ENCODE results near the gene PDS5B. TPM values are rescaled to one million over a fixed set of nuclear protein-coding genes. Genes with fewer than 3 reads are reported as not detected.

PDS5B gene
- total and polyA plus RNA-seq, 2 experiments from 2014 or later, result 13.4 to 14.2 TPM

DNA sequence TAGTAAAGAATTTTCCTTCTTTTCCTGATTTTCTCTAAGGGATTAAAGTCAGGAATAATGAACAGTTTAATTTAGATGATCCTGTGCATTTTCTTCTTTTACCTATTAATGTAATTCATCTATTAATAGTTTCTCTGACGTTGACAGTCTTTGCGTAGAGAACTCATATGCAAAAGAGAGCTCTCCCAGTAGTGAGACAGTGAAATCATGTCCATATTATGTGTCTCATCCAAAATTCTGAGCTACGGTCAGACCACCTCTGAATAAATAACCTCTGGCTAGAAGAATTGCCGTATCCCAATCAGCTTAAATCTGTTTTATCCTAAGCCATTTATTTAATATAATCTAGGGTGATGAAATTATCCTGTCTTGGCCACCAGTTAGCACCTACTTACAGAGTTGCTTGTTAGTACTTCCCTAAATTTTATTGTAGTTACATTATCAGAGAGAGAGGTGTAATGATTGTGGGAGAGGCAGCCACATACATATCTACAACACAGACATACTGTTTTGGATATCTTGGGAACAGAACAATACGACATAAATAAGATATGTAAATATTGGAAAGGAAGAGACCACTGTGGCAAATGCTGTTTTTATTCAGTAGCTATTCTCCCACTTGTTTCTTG, 30.7 kb downstream of the PDS5B start:
- no peaks in the 10 kb centered on the region for H3K9me3 ChIP-seq (ENCODE audit: low read depth)
- in situ Hi-C loops (cut with MboI), result no loop called here
- WGBS, 2 experiments (ENCODE audit: low coverage in 1 of 2, low lambda C conversion rate in 2 of 2, missing lambda C conversion rate in 2 of 2), result 82 to 89% methylated on average over 5 of the region's 5 CpGs
- no peak overlapping the region for H3K27ac ChIP-seq
- no peaks in the 10 kb centered on the region; the same call in 1 of the 2 replicates for H4K20me1 ChIP-seq (ENCODE audit: insufficient read depth)
- H2AFZ ChIP-seq, result no peak overlapping the region
- no peaks in the 10 kb centered on the region for H3K4me1 ChIP-seq (ENCODE audit: insufficient read depth)
- no peak overlapping the region for H3K4me2 ChIP-seq (ENCODE audit: unreplicated experiment)
- no peaks in the 10 kb centered on the region for H3K27me3 ChIP-seq (replicated peaks; ENCODE audit: insufficient read depth)
- H3K36me3 ChIP-seq (ENCODE audit: low read depth), result no peaks in the 10 kb centered on the region
- H3F3A ChIP-seq (ENCODE audit: insufficient read depth), result no peaks in the 10 kb centered on the region
- TF ChIP-seq EZH2phosphoT487 (IDR thresholded peaks at IDR 0.05; ENCODE audit: insufficient read depth, low read depth) (no peak), EZH2 (IDR thresholded peaks at IDR 0.05; ENCODE audit: insufficient read depth, poor library complexity, severe bottlenecking) (no peak)
- no peak overlapping the region for H3K9ac ChIP-seq
- no peaks in the 10 kb centered on the region for H3K9me2 ChIP-seq (ENCODE audit: insufficient read depth)
- H3K79me2 ChIP-seq (ENCODE audit: insufficient read depth), result peaks cover 100% of the 10 kb centered on the region
- no peak for DNase-seq
- no peak overlapping the region for H3K4me3 ChIP-seq

DNA sequence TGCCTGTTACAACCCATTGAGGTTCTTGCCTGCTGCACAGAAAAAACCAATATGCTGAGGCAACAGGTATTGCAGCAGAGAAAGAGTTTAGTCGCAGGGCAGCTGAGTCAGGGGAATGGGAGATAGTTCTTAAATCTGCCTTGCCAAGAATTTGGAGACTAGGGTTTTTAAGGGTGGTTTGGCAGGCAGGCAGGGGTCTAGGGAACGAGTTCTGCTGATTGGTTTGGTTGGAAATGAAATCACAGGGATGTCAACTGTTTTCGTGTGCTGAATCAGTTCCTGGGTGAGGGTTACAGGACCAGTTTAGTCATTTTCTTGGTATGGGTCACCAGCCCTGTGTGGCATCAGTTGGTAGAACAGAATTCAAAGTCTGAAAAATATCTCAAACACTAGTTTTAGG, 36.6 kb downstream of the PDS5B start:
- H3K27ac ChIP-seq, result no peak overlapping the region
- peaks cover 100% of the 10 kb centered on the region for H3K79me2 ChIP-seq (ENCODE audit: insufficient read depth)
- no peaks in the 10 kb centered on the region for H3K9me2 ChIP-seq (ENCODE audit: insufficient read depth)
- H3K36me3 ChIP-seq (ENCODE audit: low read depth), result no peaks in the 10 kb centered on the region
- H3K27me3 ChIP-seq (replicated peaks; ENCODE audit: insufficient read depth), result no peaks in the 10 kb centered on the region
- in situ Hi-C loops (cut with MboI), result no loop called here
- H4K20me1 ChIP-seq (ENCODE audit: insufficient read depth), result no peaks in the 10 kb centered on the region; the same call in 1 of the 2 replicates
- DNase-seq, result no peak
- H3K9me3 ChIP-seq (ENCODE audit: low read depth), result no peaks in the 10 kb centered on the region
- 95 to 100% methylated on average over 3 of the region's 3 CpGs for WGBS, 2 experiments (ENCODE audit: low coverage in 1 of 2, low lambda C conversion rate in 2 of 2, missing lambda C conversion rate in 2 of 2)
- TF ChIP-seq EZH2phosphoT487 (IDR thresholded peaks at IDR 0.05; ENCODE audit: insufficient read depth, low read depth) (no peak), EZH2 (IDR thresholded peaks at IDR 0.05; ENCODE audit: insufficient read depth, poor library complexity, severe bottlenecking) (no peak)
- H3K4me2 ChIP-seq (ENCODE audit: unreplicated experiment), result no peak overlapping the region
- peaks cover 13% of the 10 kb centered on the region for H3K4me1 ChIP-seq (ENCODE audit: insufficient read depth)
- H3F3A ChIP-seq (ENCODE audit: insufficient read depth), result peaks cover 9% of the 10 kb centered on the region; the same call in 1 of the 2 replicates
- no peak overlapping the region for H2AFZ ChIP-seq
- H3K9ac ChIP-seq, result no peak overlapping the region
- H3K4me3 ChIP-seq, result no peak overlapping the region

DNA sequence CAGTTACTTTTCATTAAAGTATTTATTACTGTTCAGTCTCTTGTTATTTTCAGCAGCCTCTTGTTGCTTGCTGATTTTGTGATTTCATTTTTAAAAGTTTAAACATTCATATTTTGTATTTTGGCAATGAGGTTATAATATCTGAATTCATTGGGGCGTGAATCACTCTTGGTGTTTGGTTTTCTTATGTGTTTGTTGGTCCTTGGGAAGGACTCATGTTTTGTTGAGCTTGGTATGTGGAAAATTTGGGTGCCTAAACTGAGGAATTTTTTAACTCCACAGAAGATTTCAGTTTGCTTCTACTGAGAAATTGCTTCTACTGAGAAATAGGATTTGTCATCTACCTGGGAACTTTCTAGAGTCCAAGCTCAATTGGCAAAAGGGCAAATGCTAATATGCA, 38.2 kb downstream of the PDS5B start:
- no peaks in the 10 kb centered on the region for H3K27me3 ChIP-seq (replicated peaks; ENCODE audit: insufficient read depth)
- in situ Hi-C loops (cut with MboI), result no loop called here
- no peak overlapping the region for H2AFZ ChIP-seq
- 0 out of 2 replicates have a peak overlapping the region, but pooled peaks have one; percentile 0 for H3K9ac ChIP-seq
- no peaks in the 10 kb centered on the region; the same call in 1 of the 2 replicates for H4K20me1 ChIP-seq (ENCODE audit: insufficient read depth)
- H3K9me2 ChIP-seq (ENCODE audit: insufficient read depth), result no peaks in the 10 kb centered on the region
- no peak for TF ChIP-seq EZH2 (IDR thresholded peaks at IDR 0.05; ENCODE audit: insufficient read depth, poor library complexity, severe bottlenecking)
- TF ChIP-seq EZH2phosphoT487 (IDR thresholded peaks at IDR 0.05; ENCODE audit: insufficient read depth, low read depth), result no peak
- H3K27ac ChIP-seq, result peak overlapping the region; percentile 8; the same call in 1 of the 2 replicates
- H3K4me3 ChIP-seq, result no peak overlapping the region
- no peaks in the 10 kb centered on the region for H3K36me3 ChIP-seq (ENCODE audit: low read depth)
- 23 to 38% methylated on average over 1 of the region's 1 CpG for WGBS, 2 experiments (ENCODE audit: low coverage in 1 of 2, low lambda C conversion rate in 2 of 2, missing lambda C conversion rate in 2 of 2)
- peaks cover 13% of the 10 kb centered on the region for H3K4me1 ChIP-seq (ENCODE audit: insufficient read depth)
- no peaks in the 10 kb centered on the region for H3K9me3 ChIP-seq (ENCODE audit: low read depth)
- DNase-seq, result peak; percentile 39
- peaks cover 100% of the 10 kb centered on the region for H3K79me2 ChIP-seq (ENCODE audit: insufficient read depth)
- H3F3A ChIP-seq (ENCODE audit: insufficient read depth), result peaks cover 9% of the 10 kb centered on the region; the same call in 1 of the 2 replicates
- peak overlapping the region; percentile 29 for H3K4me2 ChIP-seq (ENCODE audit: unreplicated experiment)

DNA sequence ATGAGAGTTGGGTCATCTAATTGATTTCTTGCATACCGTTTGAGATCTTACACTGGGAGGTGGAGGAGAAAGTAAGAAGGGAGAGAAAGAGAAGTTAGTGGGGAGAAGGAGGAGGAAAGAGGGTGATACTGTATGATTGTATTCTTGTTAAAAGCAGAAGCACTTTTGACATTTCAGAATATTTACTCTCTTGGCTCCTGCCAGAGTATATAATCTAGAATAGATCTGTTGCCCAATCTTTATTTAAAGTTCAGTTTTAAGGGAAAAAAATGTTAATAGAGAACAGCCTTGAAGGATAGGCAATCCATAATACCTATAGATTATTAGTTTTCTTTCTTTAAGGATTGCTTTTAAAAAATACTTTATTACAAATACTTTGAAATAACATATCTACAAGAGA, 41.5 kb downstream of the PDS5B start:
- Histone ChIP-seq H3K27me3 (replicated peaks; ENCODE audit: insufficient read depth) (no peaks in the 10 kb centered on the region), H3F3A (ENCODE audit: insufficient read depth) (peaks cover 9% of the 10 kb centered on the region; the same call in 1 of the 2 replicates), H3K4me1 (ENCODE audit: insufficient read depth) (peaks cover 13% of the 10 kb centered on the region), H3K9me2 (ENCODE audit: insufficient read depth) (no peaks in the 10 kb centered on the region), H3K79me2 (ENCODE audit: insufficient read depth) (peaks cover 100% of the 10 kb centered on the region), H3K4me2 (ENCODE audit: unreplicated experiment) (no peak overlapping the region), H2AFZ (no peak overlapping the region), H4K20me1 (ENCODE audit: insufficient read depth) (no peaks in the 10 kb centered on the region; the same call in 1 of the 2 replicates), H3K9me3 (ENCODE audit: low read depth) (no peaks in the 10 kb centered on the region), H3K9ac (no peak overlapping the region), H3K4me3 (no peak overlapping the region), H3K27ac (no peak overlapping the region), H3K36me3 (ENCODE audit: low read depth) (no peaks in the 10 kb centered on the region)
- in situ Hi-C loops (cut with MboI), result loop anchor here (5.0 kb wide), 1 partner anchor 35 kb away; no protein-coding TSS in a partner anchor
- WGBS, 2 experiments (ENCODE audit: low coverage in 1 of 2, low lambda C conversion rate in 2 of 2, missing lambda C conversion rate in 2 of 2), result 47 to 59% methylated on average over 1 of the region's 1 CpG
- DNase-seq, result no peak
- TF ChIP-seq EZH2 (IDR thresholded peaks at IDR 0.05; ENCODE audit: insufficient read depth, poor library complexity, severe bottlenecking), result no peak
- no peak for TF ChIP-seq EZH2phosphoT487 (IDR thresholded peaks at IDR 0.05; ENCODE audit: insufficient read depth, low read depth)
